HG03064 (cell line): ENCODE measurements around the gene CHSY3.

Experiments
- ATAC-seq: cut with Tn5 transposase; IDR thresholded peaks from one replicate; pipeline ENCODE4 v1.9.1; 2021; ENCODE audit warnings: low read depth; ENCODE audit not compliant: unreplicated experiment

Gene CHSY3

DNA sequence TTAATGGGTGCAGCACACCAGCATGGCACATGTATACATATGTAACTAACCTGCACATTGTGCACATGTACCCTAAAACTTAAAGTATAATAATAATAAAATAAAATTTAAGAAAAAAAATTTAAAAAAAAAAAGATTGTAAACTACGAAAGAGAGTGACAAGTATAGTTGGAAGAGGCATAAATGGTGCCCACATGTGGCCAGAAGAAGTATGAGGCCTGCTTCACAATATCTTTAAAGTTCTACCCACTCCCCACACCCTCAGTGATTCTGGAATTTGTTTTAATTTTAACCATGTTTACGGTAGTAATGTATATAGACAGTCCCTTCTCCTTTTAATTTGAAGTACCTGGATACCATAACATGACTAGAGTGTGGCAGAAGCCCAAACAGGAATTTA lies 172.7 kb downstream of the CHSY3 start:
- no peak for ATAC-seq

DNA sequence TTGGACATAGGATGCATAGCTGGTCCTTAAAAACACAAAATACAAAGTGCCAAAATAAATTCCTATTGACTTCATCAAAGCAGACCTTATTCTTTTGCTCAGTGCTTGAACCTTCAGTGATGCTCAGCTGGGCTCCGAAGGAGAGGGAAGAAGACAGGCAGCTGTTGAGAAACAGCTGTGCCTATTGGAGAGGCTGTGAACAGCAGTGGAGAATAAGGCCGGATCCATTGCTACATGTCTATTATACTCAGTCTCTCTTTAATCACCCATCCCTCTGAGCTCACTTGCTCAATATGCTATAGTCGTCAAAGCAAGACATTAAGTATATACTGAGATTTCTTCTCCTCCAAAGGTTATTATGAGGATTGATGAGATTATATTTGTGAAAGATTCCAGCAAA lies 174.4 kb downstream of the CHSY3 start:
- ATAC-seq = no peak

GRCh38 chr5:130090569-130091270 lies 186.5 kb downstream of the CHSY3 start:
- ATAC-seq = no peak

DNA sequence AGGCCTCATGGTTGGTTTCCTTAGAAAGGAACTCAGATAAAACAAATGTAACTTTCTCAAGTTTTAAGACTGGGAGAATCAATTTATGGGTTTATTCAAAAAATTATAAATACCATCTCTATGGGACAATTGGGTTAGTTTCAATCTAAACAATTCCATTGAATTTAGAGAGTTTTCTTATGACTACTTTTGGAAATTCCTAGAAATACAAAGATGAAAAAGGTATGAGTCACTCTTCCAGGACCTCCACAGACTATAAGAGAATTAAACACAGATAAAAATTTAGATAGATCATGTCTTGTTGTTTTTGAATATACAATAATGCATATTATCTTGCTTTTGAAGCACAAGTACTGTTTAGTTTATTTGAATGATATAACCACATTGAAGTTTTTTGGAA lies 188.7 kb downstream of the CHSY3 start:
- no peak for ATAC-seq

GRCh38 chr5:130096483-130096882 lies 192.2 kb downstream of the CHSY3 start:
- no peak for ATAC-seq

GRCh38 chr5:130099008-130099407 lies 194.7 kb downstream of the CHSY3 start:
- ATAC-seq = no peak

GRCh38 chr5:130102375-130102774 lies 198.1 kb downstream of the CHSY3 start:
- no peak for ATAC-seq

DNA sequence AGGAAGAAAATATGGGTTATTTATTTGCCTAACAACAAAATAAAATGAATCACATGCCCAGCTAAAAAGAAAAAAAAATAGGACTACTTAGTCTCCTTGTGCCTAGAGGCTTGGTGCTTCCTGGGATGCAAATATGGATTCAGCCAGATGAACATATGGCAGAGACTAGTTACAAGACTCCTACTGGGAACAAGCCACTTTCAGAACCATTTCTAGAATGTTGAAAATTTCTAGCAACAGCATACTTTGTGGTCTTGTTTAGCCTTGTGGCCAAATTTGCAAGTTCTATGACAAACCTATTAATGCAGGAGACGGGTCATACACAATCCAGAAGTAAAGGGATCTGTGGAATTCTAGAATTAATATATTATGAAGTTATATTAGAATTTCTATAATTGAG lies 198.7 kb downstream of the CHSY3 start:
- no peak for ATAC-seq

GRCh38 chr5:130104895-130105688 lies 200.8 kb downstream of the CHSY3 start:
- ATAC-seq = no peak

- no peak for ATAC-seq
These were observed 202.2 kb downstream of the CHSY3 start for GRCh38 chr5:130106480-130106879.

DNA sequence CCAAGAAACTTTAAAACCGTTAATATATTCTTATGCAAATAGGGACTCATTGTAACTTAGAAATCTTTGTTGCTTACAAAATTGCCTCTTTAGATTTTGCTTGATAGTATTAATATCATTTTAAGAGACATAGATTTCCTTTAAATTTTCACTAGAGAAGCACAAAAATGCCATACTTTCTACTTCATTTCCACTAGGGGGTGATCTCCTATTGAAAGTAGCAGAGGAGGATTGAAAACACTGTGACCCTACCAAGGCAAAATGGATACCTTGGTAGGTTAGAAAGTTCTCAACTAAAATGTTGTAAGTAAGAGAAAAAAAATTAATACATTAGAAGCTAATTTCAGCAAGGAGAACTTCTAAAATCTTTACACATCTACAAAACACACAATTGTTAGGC lies 204.9 kb downstream of the CHSY3 start:
- ATAC-seq = no peak

DNA sequence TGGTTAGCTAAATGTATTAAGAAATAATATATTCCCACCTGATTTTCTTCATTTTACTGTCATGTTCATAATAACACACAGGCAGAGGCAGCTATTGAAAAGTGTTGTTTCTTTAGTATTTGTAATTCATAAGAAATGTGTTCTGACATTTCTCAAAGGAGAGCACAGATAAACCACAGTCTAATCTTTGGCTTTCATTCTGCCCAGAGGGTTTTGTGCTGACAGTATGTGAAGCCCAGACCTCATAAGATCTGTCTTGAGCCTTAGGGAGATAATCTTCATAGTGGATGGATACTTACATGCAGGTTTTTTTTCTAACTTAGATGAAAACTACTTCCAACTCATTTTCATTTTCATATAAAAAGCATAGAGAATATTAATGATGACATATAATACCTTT lies 206.1 kb downstream of the CHSY3 start:
- ATAC-seq = no peak

GRCh38 chr5:130111746-130112145 lies 207.5 kb downstream of the CHSY3 start:
- ATAC-seq = no peak

GRCh38 chr5:130112246-130112645 lies 208.0 kb downstream of the CHSY3 start:
- ATAC-seq = peak; percentile 53

GRCh38 chr5:130115686-130116085 lies 211.4 kb downstream of the CHSY3 start:
- ATAC-seq = no peak

- ATAC-seq = no peak
These were observed 212.2 kb downstream of the CHSY3 start for GRCh38 chr5:130116462-130116861.

DNA sequence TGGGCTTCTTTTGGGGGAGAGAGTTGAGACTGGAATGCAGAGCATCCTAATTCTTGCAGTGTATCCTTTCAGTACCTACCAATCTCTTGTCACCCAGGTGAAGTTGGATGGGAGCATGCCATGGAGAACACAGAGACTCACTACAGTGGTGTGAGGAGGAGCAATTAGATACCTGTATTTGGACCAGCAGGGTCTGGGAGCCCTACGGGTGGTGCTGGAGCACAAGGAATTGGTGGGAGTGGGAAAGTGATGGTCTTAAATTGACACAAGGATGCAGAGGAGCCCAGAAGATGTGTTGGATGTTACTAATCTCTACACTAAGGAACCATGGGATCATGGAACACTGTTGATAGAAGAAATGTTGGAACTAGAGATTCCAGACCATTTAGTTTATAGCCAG lies 212.7 kb downstream of the CHSY3 start:
- ATAC-seq = no peak

- ATAC-seq = no peak
These were observed 222.5 kb downstream of the CHSY3 start for GRCh38 chr5:130126746-130127145.

DNA sequence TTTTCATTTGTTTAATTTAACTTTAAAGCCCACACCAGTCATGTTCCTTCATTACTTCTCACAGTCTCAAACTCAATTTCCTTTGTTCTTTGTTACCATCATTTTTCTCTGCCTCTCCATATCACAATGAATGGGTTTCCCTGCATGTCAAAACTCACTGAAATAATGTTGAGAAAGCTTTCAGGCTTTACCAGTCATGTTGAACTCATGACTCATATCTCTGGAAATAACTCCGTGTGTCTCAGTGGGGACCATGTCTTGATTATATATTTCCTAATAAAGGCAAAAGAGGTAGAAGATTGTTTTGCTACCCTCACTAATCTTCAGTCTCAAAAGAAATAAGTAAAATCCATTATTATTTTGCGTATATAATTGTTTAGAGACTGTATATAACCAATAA lies 231.2 kb downstream of the CHSY3 start:
- ATAC-seq = no peak

DNA sequence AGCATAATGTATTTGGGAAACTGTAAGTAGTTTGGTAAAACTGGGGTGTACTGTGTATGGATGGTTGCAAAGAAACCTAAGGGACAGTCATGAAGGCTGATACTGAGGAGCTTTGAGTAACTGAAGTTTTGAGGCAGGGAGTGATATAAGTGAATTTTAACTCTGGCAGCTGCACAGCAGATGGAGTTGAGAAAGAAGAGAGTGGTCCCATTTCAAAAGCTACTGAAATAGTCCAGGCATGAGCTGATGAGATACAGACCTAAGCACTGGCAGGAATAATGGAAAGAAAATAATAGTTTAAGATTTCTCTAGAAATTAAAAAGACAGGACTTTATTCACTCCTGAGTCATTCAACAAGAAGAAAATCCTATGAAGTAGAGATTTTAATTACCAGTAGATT lies 232.0 kb downstream of the CHSY3 start:
- ATAC-seq = no peak

DNA sequence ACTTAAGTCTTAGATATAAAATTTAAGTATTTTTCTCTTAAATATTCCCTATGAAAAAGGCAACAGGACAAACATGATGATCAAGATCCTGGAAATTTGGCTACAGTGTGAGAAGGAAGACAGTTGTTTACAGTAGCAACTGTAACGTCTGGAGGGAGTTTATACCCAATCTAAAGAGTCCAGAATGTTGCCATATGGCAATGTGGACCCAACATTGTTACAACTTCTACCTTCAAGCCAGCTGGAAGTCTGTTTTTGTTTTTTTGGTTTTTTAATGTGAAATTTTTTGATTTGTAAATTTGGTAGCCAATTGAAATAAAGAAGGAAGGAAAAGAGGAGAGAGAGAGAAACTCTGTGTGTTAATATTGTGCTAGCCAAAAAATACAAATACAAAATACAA lies 233.4 kb downstream of the CHSY3 start:
- ATAC-seq = no peak

DNA sequence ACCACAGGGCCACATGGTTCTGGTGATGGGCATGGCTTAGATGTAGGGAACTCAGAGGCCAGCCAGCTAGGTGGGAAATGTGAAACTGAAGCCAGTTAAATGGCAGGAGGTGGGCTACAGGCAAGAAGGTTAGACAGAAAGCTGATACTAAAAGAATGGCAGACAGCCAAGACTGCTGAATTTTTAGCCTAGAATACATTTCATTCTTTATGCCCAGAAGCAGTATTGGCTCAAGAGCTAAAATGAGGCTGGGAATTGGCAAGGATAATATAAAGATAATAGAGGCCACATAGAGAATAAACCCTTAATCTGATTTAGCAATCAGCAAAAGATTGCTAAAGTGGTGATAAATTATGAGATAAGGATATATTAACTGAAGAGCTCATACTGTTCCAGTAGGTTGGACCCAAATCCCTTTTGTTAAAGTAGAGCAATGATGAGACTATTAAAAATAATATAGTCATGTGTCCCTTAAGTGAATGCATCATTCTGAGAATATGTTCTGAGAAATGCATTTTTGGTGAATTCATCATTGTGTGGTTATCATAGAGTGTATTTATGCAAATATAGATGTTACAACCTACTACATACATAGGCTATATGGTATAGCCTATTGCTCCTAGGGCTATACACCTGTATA lies 234.3 kb downstream of the CHSY3 start:
- no peak for ATAC-seq
